Frontal cortex (tissue), 4 donors: ENCODE measurements around the gene VNN1. TPM values are rescaled to one million over a fixed set of nuclear protein-coding genes. Genes with fewer than 3 reads are reported as not detected.

Experiments used
- DNase-seq, 2 donors: peaks; one replicate each; pipeline ENCODE4 v3.0.0; 2012; ENCODE audit warnings: low spot score in 2 of 2
- FAIRE-seq: peaks from 2 replicates; lab custom pipeline; 2012; peaks lifted over from hg19 to GRCh38; lab: Jason Lieb, UNC
- total RNA-seq: library from RNA; depleted of rRNA; stranded (reverse); fragments of >200 nt; gene quantifications from one replicate; pipeline ENCODE4 v1.2.3, GENCODE V29; 2014
- donor health status: control.
- donor health status: control.
- donor health status: control.

VNN1 gene
- total RNA-seq: under 0.01 TPM

GRCh38 chr6:132713352-132714134, at the start of gene VNN1:
TSS of gene VNN1 (minus strand) at chr6:132714055. CDS start at chr6:132714035, 20 bp downstream.
- DNase-seq (no peak), FAIRE-seq (no peak)

GRCh38 chr6:132763269-132763668, 49.4 kb upstream of the VNN1 start:
- DNase-seq: no peak
- FAIRE-seq: no peak

GRCh38 chr6:132760256-132760655, 46.4 kb upstream of the VNN1 start:
- DNase-seq (no peak), FAIRE-seq (no peak)

- no peak for FAIRE-seq
- DNase-seq: no peak
Measured at GRCh38 chr6:132758689-132759088, 44.8 kb upstream of the VNN1 start.

GRCh38 chr6:132752255-132752654, 38.4 kb upstream of the VNN1 start:
- FAIRE-seq (no peak), DNase-seq (no peak)

- DNase-seq: no peak
- FAIRE-seq: no peak
Measured at GRCh38 chr6:132751828-132752227, 38.0 kb upstream of the VNN1 start.

GRCh38 chr6:132751306-132751705, 37.5 kb upstream of the VNN1 start:
- no peak for DNase-seq
- no peak for FAIRE-seq

GRCh38 chr6:132750455-132751248, 36.8 kb upstream of the VNN1 start:
- FAIRE-seq: no peak
- no peak for DNase-seq

- FAIRE-seq: no peak
Measured at GRCh38 chr6:132749111-132749510, 35.3 kb upstream of the VNN1 start.

GRCh38 chr6:132748446-132748845, 34.6 kb upstream of the VNN1 start:
- DNase-seq (no peak), FAIRE-seq (no peak)

More at GRCh38 chr6:132749111-132749510, 35.3 kb upstream of the VNN1 start:
- no peak for DNase-seq

- no peak for DNase-seq
- no peak for FAIRE-seq
Measured at GRCh38 chr6:132746048-132746447, 32.2 kb upstream of the VNN1 start.

- no peak for DNase-seq
Measured at GRCh38 chr6:132742495-132742894, 28.6 kb upstream of the VNN1 start.

GRCh38 chr6:132741281-132741680, 27.4 kb upstream of the VNN1 start:
- DNase-seq (no peak), FAIRE-seq (no peak)

More at GRCh38 chr6:132742495-132742894, 28.6 kb upstream of the VNN1 start:
- FAIRE-seq: no peak

GRCh38 chr6:132736239-132736638, 22.4 kb upstream of the VNN1 start:
- no peak for FAIRE-seq
- DNase-seq: no peak

GRCh38 chr6:132734694-132735236, 20.9 kb upstream of the VNN1 start:
- FAIRE-seq (no peak), DNase-seq (no peak)

- DNase-seq: no peak
- FAIRE-seq: no peak
Measured at GRCh38 chr6:132733814-132734213, 20.0 kb upstream of the VNN1 start.

- DNase-seq (no peak), FAIRE-seq (no peak)
Measured at GRCh38 chr6:132733283-132733682, 19.4 kb upstream of the VNN1 start.

- no peak for DNase-seq
- FAIRE-seq: no peak
Measured at GRCh38 chr6:132731086-132731485, 17.2 kb upstream of the VNN1 start.

GRCh38 chr6:132730560-132730959, 16.7 kb upstream of the VNN1 start:
- FAIRE-seq: no peak
- DNase-seq: no peak

GRCh38 chr6:132728616-132729015, 14.8 kb upstream of the VNN1 start:
- DNase-seq (no peak), FAIRE-seq (no peak)

GRCh38 chr6:132726608-132726975, 12.7 kb upstream of the VNN1 start:
- no peak for DNase-seq
- FAIRE-seq: no peak
